ENCODE results near the gene TPP2. TPM values are rescaled to one million over a fixed set of nuclear protein-coding genes. Genes with fewer than 3 reads are reported as not detected.

The TPP2 gene
- total RNA-seq, 1 experiment from 2014 or later, result 68.3 TPM

DNA sequence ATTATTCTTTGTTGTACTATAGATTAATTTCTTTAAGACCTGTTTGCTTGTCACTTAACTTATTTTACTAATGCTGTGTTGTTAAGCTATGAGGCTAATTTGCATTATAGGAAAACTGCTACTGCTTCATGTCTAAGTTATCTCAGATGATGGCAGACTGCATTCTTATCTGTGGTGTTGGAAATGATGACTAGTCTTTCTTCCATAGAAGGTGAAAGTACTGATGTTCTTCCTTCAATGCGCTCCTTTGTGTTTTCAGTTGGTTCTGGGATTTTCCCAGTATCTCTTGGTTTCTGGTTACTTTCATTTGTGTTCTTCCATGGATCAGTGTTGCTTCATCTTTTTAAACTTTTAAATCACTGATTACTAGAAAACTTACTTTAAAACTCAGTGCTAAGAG lies 46.9 kb downstream of the TPP2 start:
- CTCF ChIA-PET, result no interaction called here
- Mint-ChIP-seq H3K9me3 (no peaks in the 10 kb centered on the region), H3K4me1 (no peaks in the 10 kb centered on the region), H3K27me3 (ENCODE audit: low read depth) (no peaks in the 10 kb centered on the region), H3K27ac (no peak overlapping the region), H3K36me3 (peaks cover 67% of the 10 kb centered on the region), H3K4me3 (no peak overlapping the region)
- POLR2A ChIA-PET, result no interaction called here
- DNase-seq (ENCODE audit: low spot score), result no peak
- ATAC-seq, result no peak
- TF ChIP-seq ZNF138 (CRISPR knock-in tag; conservative IDR thresholded peaks at IDR 0.05) (no peak), ZNF263 (CRISPR knock-in tag; IDR thresholded peaks at IDR 0.05; ENCODE audit: low read depth) (no peak), SMAD4 (CRISPR knock-in tag; IDR thresholded peaks at IDR 0.05) (no peak), KAT7 (CRISPR knock-in tag; IDR thresholded peaks at IDR 0.05; ENCODE audit: borderline replicate concordance) (no peak), NFATC4 (CRISPR knock-in tag; IDR thresholded peaks at IDR 0.05) (no peak), SP1 (CRISPR knock-in tag; conservative IDR thresholded peaks at IDR 0.05) (no peak)
- TF ChIP-seq, protein P1, sequence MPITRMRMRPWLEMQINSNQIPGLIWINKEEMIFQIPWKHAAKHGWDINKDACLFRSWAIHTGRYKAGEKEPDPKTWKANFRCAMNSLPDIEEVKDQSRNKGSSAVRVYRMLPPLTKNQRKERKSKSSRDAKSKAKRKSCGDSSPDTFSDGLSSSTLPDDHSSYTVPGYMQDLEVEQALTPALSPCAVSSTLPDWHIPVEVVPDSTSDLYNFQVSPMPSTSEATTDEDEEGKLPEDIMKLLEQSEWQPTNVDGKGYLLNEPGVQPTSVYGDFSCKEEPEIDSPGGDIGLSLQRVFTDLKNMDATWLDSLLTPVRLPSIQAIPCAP (CRISPR knock-in tag; IDR thresholded peaks at IDR 0.05), result no peak
- TF ChIP-seq, protein P2, sequence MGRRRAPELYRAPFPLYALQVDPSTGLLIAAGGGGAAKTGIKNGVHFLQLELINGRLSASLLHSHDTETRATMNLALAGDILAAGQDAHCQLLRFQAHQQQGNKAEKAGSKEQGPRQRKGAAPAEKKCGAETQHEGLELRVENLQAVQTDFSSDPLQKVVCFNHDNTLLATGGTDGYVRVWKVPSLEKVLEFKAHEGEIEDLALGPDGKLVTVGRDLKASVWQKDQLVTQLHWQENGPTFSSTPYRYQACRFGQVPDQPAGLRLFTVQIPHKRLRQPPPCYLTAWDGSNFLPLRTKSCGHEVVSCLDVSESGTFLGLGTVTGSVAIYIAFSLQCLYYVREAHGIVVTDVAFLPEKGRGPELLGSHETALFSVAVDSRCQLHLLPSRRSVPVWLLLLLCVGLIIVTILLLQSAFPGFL (CRISPR knock-in tag; IDR thresholded peaks at IDR 0.05; ENCODE audit: borderline replicate concordance), result no peak
- TF ChIP-seq, protein P3, sequence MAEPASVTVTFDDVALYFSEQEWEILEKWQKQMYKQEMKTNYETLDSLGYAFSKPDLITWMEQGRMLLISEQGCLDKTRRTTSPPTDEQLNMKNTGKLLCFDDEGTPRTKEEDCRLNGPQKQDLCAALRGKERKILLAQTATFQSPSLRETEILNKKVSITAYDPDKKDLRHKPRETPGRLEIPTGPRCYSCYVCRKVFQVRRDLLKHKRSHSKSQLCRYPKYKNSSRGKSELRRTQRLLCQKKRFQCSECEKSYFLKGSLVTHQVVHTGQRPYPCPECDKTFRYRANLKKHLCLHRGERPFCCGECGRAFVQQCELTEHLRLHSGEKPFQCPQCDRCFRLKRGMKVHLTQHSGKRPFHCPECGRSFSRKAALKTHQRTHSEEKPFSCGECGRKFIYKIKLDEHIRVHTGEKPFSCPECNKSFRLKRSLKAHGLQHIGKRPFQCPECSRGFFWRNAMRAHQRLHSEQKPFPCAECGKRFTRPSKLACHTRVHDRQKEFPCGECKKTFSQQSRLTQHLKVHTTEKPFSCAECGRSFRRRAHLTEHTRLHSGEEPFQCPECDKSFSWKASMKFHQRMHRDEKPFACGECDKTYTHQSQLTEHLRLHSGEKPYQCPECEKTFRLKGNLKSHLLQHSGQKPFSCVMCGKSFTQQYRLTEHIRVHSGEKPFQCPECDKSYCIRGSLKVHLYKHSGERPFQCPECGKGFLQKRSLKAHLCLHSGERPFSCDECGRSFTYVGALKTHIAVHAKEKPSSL (CRISPR knock-in tag; conservative IDR thresholded peaks at IDR 0.05), result no peak
- TF ChIP-seq, protein P4, sequence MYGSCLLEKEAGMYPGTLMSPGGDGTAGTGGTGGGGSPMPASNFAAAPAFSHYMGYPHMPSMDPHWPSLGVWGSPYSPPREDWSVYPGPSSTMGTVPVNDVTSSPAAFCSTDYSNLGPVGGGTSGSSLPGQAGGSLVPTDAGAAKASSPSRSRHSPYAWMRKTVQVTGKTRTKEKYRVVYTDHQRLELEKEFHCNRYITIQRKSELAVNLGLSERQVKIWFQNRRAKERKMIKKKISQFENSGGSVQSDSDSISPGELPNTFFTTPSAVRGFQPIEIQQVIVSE (CRISPR knock-in tag; IDR thresholded peaks at IDR 0.05; ENCODE audit: borderline replicate concordance), result no peak

DNA sequence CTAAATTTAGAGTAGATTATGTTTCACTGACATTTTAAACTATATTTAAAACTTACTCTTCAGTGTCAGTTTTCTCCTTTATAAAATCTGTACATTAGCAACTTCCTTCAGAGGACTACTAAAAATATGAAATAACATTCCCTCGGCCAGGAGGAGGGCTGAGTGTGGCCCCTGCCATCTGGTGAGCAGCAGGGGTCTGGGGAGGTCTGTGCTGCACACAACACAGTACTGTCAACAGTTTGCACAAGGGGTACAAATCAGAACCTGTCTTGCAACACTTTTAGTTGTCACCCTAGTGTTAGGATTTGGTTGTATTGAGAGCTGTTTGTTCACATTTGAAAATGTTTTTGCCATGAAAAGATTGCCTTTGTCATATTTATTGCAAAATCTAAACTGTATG lies 48.9 kb downstream of the TPP2 start:
- TF ChIP-seq SOX15 (CRISPR knock-in tag; IDR thresholded peaks at IDR 0.05) (no peak), RORB (CRISPR knock-in tag; IDR thresholded peaks at IDR 0.05) (no peak), CREM (CRISPR knock-in tag; IDR thresholded peaks at IDR 0.05) (no peak), KAT7 (CRISPR knock-in tag; IDR thresholded peaks at IDR 0.05; ENCODE audit: borderline replicate concordance) (no peak), NFATC4 (CRISPR knock-in tag; IDR thresholded peaks at IDR 0.05) (no peak), TP53 (CRISPR knock-in tag; IDR thresholded peaks at IDR 0.05) (no peak)
- TF ChIP-seq, protein P5, sequence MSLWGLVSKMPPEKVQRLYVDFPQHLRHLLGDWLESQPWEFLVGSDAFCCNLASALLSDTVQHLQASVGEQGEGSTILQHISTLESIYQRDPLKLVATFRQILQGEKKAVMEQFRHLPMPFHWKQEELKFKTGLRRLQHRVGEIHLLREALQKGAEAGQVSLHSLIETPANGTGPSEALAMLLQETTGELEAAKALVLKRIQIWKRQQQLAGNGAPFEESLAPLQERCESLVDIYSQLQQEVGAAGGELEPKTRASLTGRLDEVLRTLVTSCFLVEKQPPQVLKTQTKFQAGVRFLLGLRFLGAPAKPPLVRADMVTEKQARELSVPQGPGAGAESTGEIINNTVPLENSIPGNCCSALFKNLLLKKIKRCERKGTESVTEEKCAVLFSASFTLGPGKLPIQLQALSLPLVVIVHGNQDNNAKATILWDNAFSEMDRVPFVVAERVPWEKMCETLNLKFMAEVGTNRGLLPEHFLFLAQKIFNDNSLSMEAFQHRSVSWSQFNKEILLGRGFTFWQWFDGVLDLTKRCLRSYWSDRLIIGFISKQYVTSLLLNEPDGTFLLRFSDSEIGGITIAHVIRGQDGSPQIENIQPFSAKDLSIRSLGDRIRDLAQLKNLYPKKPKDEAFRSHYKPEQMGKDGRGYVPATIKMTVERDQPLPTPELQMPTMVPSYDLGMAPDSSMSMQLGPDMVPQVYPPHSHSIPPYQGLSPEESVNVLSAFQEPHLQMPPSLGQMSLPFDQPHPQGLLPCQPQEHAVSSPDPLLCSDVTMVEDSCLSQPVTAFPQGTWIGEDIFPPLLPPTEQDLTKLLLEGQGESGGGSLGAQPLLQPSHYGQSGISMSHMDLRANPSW (CRISPR knock-in tag; conservative IDR thresholded peaks at IDR 0.05; ENCODE audit: low read depth), result no peak
- TF ChIP-seq, protein P6, sequence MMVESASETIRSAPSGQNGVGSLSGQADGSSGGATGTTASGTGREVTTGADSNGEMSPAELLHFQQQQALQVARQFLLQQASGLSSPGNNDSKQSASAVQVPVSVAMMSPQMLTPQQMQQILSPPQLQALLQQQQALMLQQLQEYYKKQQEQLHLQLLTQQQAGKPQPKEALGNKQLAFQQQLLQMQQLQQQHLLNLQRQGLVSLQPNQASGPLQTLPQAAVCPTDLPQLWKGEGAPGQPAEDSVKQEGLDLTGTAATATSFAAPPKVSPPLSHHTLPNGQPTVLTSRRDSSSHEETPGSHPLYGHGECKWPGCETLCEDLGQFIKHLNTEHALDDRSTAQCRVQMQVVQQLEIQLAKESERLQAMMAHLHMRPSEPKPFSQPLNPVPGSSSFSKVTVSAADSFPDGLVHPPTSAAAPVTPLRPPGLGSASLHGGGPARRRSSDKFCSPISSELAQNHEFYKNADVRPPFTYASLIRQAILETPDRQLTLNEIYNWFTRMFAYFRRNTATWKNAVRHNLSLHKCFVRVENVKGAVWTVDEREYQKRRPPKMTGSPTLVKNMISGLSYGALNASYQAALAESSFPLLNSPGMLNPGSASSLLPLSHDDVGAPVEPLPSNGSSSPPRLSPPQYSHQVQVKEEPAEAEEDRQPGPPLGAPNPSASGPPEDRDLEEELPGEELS (CRISPR knock-in tag; IDR thresholded peaks at IDR 0.05), result no peak
- TF ChIP-seq, protein P7, sequence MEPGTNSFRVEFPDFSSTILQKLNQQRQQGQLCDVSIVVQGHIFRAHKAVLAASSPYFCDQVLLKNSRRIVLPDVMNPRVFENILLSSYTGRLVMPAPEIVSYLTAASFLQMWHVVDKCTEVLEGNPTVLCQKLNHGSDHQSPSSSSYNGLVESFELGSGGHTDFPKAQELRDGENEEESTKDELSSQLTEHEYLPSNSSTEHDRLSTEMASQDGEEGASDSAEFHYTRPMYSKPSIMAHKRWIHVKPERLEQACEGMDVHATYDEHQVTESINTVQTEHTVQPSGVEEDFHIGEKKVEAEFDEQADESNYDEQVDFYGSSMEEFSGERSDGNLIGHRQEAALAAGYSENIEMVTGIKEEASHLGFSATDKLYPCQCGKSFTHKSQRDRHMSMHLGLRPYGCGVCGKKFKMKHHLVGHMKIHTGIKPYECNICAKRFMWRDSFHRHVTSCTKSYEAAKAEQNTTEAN (CRISPR knock-in tag; IDR thresholded peaks at IDR 0.05), result no peak
- TF ChIP-seq, protein P4 (CRISPR knock-in tag; IDR thresholded peaks at IDR 0.05; ENCODE audit: borderline replicate concordance), result no peak
- ChIA-PET CTCF (no interaction called here), POLR2A (no interaction called here)
- Mint-ChIP-seq H3K4me3 (no peak overlapping the region), H3K9me3 (no peaks in the 10 kb centered on the region), H3K36me3 (peaks cover 73% of the 10 kb centered on the region), H3K27ac (no peak overlapping the region), H3K27me3 (ENCODE audit: low read depth) (no peaks in the 10 kb centered on the region), H3K4me1 (no peaks in the 10 kb centered on the region)
- DNase-seq (ENCODE audit: low spot score) (no peak), ATAC-seq (no peak)
